ENCODE measurements around the gene NEB. TPM values are rescaled to one million over a fixed set of nuclear protein-coding genes. Genes with fewer than 3 reads are reported as not detected.
"Not testable (repeated sequence)": the region's sequence is repeated elsewhere in the genome, so short reads cannot be mapped to it uniquely, and the experiment has no call there.

NEB gene
- total and polyA plus RNA-seq, 4 donors: 1.6 to 3.1 (median 2.5) TPM

DNA sequence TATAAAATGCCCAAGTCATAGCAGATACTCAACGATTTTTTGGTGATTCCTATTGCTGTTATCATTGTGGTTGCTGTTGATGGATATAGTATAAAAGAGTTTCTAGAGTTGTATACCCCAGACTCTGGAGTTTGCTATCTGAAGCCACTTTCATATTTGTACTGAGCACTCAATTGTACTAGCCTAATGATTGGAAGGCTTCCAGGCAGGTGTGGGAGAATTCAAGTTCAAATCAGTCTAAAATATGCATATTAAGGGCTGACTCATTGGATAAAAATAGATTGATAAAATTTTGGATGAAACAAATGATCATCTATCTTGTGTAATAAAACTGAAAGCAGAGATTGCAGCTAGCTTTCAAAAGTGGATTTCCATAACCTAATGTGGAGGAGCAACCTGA is 122.9 kb downstream of the NEB start:
- Histone ChIP-seq H3K4me3 (ENCODE audit: low read length in 2 of 2) (no peak overlapping the region), H3K27ac (ENCODE audit: low read depth in 1 of 2, low read length in 2 of 2) (no peak overlapping the region), H3K36me3 (ENCODE audit: control insufficient read depth in 1 of 2, insufficient read depth in 2 of 2, low read length in 1 of 2) (no peaks in the 10 kb centered on the region), H3K4me1 (ENCODE audit: control insufficient read depth in 1 of 2, insufficient read depth in 2 of 2, low read length in 2 of 2) (no peaks in the 10 kb centered on the region), H3K27me3 (ENCODE audit: control insufficient read depth in 1 of 2, insufficient read depth in 2 of 2, low read length in 1 of 2) (no peaks in the 10 kb centered on the region), H3K9me3 (ENCODE audit: control insufficient read depth, low read length) (no peaks in the 10 kb centered on the region)
- intact Hi-C loops (cut with DNase I): loop anchor here (10.0 kb wide), 2 partner anchors 203 to 413 kb away; no protein-coding TSS in a partner anchor
- WGBS, 2 donors: 67 to 69% methylated on average over 1 of the region's 1 CpG
- DNase-seq (no peak), ATAC-seq (ENCODE audit: low FRiP score) (no peak)

DNA sequence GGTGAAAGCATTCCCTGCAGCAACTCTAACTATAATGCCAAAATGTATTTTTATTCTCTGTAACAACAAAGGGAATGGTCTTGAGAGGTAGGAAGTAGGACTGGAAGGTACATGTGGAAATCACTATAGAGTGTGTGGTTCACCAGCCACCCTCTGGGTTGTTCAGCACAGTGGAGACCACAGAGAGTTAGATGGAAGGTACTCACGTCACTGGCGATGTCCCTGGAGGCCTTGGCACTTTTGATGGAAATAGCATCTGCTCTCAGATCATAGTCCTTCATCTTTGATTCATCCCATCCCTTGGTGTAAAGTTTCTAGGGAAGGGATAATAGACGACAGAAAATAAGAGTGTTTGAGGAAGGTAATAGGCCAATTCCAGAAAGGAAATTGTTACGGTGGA is 124.0 kb downstream of the NEB start:
- Histone ChIP-seq H3K27me3 (ENCODE audit: control insufficient read depth in 1 of 2, insufficient read depth in 2 of 2, low read length in 1 of 2) (no peaks in the 10 kb centered on the region), H3K27ac (ENCODE audit: low read depth in 1 of 2, low read length in 2 of 2) (no peak overlapping the region), H3K9me3 (ENCODE audit: control insufficient read depth, low read length) (no peaks in the 10 kb centered on the region), H3K4me3 (ENCODE audit: low read length in 2 of 2) (no peak overlapping the region), H3K4me1 (ENCODE audit: control insufficient read depth in 1 of 2, insufficient read depth in 2 of 2, low read length in 2 of 2) (no peaks in the 10 kb centered on the region), H3K36me3 (ENCODE audit: control insufficient read depth in 1 of 2, insufficient read depth in 2 of 2, low read length in 1 of 2) (no peaks in the 10 kb centered on the region)
- ATAC-seq (ENCODE audit: low FRiP score): no peak
- intact Hi-C loops (cut with DNase I): loop anchor here (10.0 kb wide), 2 partner anchors 204 to 414 kb away; no protein-coding TSS in a partner anchor
- DNase-seq: no peak
- WGBS, 2 donors: 86 to 91% methylated on average over 4 of the region's 4 CpGs

DNA sequence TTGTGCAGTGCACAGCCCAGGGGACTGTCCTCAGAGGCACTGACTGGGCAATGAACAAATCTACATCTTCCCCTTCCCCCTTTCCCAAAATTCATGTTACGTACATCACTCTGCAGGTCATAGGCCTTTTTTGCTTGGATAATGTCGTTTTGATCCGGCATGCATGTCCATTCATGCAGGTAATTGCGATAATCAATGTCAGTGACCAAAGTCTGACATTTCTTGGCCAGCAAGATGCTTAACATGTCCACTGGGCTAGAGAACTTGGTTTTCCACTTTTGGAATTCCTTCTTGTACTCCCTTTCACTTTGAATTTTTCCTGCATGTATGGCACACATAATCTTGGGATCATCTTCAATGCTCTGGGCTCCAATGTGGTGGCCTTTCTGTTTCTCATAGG is 124.6 kb downstream of the NEB start:
- 96 to 99% methylated on average over 4 of the region's 4 CpGs for WGBS, 2 donors
- Histone ChIP-seq H3K9me3 (ENCODE audit: control insufficient read depth, low read length) (no peaks in the 10 kb centered on the region), H3K4me3 (ENCODE audit: low read length in 2 of 2) (no peak overlapping the region), H3K27me3 (ENCODE audit: control insufficient read depth in 1 of 2, insufficient read depth in 2 of 2, low read length in 1 of 2) (no peaks in the 10 kb centered on the region), H3K36me3 (ENCODE audit: control insufficient read depth in 1 of 2, insufficient read depth in 2 of 2, low read length in 1 of 2) (no peaks in the 10 kb centered on the region), H3K4me1 (ENCODE audit: control insufficient read depth in 1 of 2, insufficient read depth in 2 of 2, low read length in 2 of 2) (no peaks in the 10 kb centered on the region), H3K27ac (ENCODE audit: low read depth in 1 of 2, low read length in 2 of 2) (no peak overlapping the region)
- intact Hi-C loops (cut with DNase I): loop anchor here (10.0 kb wide), 2 partner anchors 205 to 415 kb away; no protein-coding TSS in a partner anchor
- ATAC-seq (ENCODE audit: low FRiP score): no peak
- DNase-seq: no peak

DNA sequence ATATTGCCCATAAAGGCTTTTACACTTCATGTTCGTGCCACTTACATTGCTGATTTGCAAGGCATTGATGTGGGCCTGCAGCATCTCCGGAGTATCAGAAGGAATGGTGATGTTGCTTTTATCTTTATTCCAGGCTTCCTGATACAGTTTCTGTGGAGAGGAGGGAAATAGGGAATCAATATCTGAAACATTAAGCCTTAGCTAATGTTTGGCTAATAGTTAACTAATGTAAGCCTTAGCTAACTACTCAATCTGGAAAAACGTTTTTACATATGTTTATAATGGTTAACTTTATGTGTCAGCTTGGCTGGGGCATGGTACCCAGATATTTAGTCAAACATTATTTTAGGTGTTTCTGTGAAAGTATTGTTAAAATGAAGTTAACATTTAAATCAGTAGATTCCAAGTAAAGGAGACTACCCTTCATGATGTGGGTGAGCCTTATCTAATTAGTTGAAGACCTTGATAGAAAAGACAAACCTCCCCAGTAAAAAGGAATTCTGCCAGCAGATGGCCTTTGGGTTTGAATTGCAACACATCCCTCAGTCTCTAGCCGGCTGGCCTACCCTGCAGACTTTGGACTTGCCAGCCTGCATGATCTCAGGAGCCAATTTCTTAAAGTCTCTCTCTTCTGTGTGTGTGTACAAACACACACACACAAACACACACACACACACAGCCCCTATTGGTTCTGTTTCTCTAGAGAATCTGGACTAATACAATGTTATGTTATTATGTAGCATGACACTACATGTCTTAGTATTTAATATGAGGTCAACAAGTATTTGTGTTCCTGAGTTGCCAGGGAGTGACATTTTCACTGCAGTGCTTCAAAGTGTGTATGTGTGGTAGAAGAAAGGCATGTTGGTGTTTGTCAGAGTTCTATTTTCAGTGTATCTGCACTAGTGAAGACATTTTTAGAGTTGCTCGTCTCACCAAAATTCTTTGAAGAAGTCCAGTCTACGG is 126.5 kb downstream of the NEB start:
- ATAC-seq (ENCODE audit: low FRiP score): not testable (repeated sequence)
- 100% methylated on average over 1 of the region's 6 CpGs; no CpG with 5 or more reads in 1 of the 2 donors for WGBS, 2 donors

DNA sequence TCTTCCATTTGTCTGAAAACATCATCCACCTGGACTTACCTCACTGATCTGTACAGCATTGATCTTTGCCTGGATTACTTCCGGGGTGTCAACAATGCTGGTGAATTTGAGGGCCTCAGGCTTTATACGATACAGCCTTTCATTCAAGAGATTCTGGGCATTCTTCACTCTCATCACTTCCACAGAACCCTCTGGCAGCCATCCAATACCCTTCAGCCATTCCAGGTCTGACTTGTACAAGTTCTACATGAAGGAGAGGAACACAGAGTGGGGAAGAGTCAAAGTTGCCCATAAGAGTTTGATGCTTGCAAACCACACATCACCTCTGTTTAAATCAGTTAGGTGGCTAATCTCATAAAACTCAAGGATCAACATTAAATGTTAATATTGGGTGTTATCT is 130.7 kb downstream of the NEB start:
- intact Hi-C loops (cut with DNase I); H3K36me3 ChIP-seq (ENCODE audit: control insufficient read depth in 1 of 2, insufficient read depth in 2 of 2, low read length in 1 of 2); H3K27ac ChIP-seq (ENCODE audit: low read depth in 1 of 2, low read length in 2 of 2); ATAC-seq (ENCODE audit: low FRiP score); H3K9me3 ChIP-seq (ENCODE audit: control insufficient read depth, low read length); H3K27me3 ChIP-seq (ENCODE audit: control insufficient read depth in 1 of 2, insufficient read depth in 2 of 2, low read length in 1 of 2); DNase-seq; H3K4me1 ChIP-seq (ENCODE audit: control insufficient read depth in 1 of 2, insufficient read depth in 2 of 2, low read length in 2 of 2); H3K4me3 ChIP-seq (ENCODE audit: low read length in 2 of 2): not testable (repeated sequence)
- WGBS, 2 donors: 38 to 69% methylated on average over 1 of the region's 2 CpGs

More for the DNA sequence above, 126.5 kb downstream of the NEB start:
- intact Hi-C loops (cut with DNase I); H3K4me3 ChIP-seq (ENCODE audit: low read length in 2 of 2); H3K36me3 ChIP-seq (ENCODE audit: control insufficient read depth in 1 of 2, insufficient read depth in 2 of 2, low read length in 1 of 2); H3K27ac ChIP-seq (ENCODE audit: low read depth in 1 of 2, low read length in 2 of 2); H3K9me3 ChIP-seq (ENCODE audit: control insufficient read depth, low read length); DNase-seq; H3K4me1 ChIP-seq (ENCODE audit: control insufficient read depth in 1 of 2, insufficient read depth in 2 of 2, low read length in 2 of 2); H3K27me3 ChIP-seq (ENCODE audit: control insufficient read depth in 1 of 2, insufficient read depth in 2 of 2, low read length in 1 of 2): not testable (repeated sequence)

DNA sequence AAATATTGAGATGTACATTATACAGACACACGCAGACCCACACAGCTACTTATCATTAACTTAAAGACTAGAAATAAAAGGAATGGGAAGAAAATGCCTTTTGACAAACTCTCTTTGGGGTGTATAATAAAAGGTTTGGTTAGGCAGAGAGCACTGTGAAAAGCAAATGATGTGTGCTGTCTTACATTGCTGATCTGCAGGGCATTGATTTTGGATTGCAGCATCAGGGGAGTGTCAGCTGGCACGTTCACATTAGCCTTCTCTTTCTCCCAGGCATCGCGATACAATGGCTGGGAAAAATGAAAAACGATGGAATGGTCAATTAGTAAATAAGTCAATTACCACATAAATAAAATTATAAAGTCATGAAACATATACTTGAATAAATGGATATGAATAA is 131.9 kb downstream of the NEB start:
- ATAC-seq (ENCODE audit: low FRiP score); H3K36me3 ChIP-seq (ENCODE audit: control insufficient read depth in 1 of 2, insufficient read depth in 2 of 2, low read length in 1 of 2); H3K4me1 ChIP-seq (ENCODE audit: control insufficient read depth in 1 of 2, insufficient read depth in 2 of 2, low read length in 2 of 2); H3K27me3 ChIP-seq (ENCODE audit: control insufficient read depth in 1 of 2, insufficient read depth in 2 of 2, low read length in 1 of 2); H3K9me3 ChIP-seq (ENCODE audit: control insufficient read depth, low read length); DNase-seq; H3K27ac ChIP-seq (ENCODE audit: low read depth in 1 of 2, low read length in 2 of 2); H3K4me3 ChIP-seq (ENCODE audit: low read length in 2 of 2); intact Hi-C loops (cut with DNase I): not testable (repeated sequence)
- WGBS, 2 donors: no CpG with 5 or more reads among the region's 5 CpGs

DNA sequence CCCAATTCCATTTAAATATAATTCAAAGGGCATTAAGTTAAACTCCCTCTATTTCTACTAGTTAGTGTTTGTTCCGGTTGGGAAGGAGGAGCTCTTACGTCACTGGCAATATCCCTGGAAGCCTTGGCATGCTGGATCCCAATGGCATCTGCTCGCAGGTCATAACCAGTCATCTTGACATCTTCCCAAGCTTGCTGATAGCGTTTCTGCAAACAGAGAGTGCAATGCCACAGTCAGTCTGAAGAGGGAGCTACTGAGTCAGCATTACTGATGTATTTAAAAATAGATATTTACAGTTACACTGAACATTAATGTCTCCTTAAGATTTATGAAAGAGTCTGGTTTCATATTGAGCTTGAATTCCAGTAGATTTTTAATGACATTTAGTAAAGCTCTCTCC is 132.5 kb downstream of the NEB start:
- intact Hi-C loops (cut with DNase I); H3K4me3 ChIP-seq (ENCODE audit: low read length in 2 of 2); ATAC-seq (ENCODE audit: low FRiP score); H3K27ac ChIP-seq (ENCODE audit: low read depth in 1 of 2, low read length in 2 of 2); DNase-seq; H3K9me3 ChIP-seq (ENCODE audit: control insufficient read depth, low read length); H3K36me3 ChIP-seq (ENCODE audit: control insufficient read depth in 1 of 2, insufficient read depth in 2 of 2, low read length in 1 of 2); H3K27me3 ChIP-seq (ENCODE audit: control insufficient read depth in 1 of 2, insufficient read depth in 2 of 2, low read length in 1 of 2); H3K4me1 ChIP-seq (ENCODE audit: control insufficient read depth in 1 of 2, insufficient read depth in 2 of 2, low read length in 2 of 2): not testable (repeated sequence)
- WGBS, 2 donors: no CpG with 5 or more reads among the region's 4 CpGs

DNA sequence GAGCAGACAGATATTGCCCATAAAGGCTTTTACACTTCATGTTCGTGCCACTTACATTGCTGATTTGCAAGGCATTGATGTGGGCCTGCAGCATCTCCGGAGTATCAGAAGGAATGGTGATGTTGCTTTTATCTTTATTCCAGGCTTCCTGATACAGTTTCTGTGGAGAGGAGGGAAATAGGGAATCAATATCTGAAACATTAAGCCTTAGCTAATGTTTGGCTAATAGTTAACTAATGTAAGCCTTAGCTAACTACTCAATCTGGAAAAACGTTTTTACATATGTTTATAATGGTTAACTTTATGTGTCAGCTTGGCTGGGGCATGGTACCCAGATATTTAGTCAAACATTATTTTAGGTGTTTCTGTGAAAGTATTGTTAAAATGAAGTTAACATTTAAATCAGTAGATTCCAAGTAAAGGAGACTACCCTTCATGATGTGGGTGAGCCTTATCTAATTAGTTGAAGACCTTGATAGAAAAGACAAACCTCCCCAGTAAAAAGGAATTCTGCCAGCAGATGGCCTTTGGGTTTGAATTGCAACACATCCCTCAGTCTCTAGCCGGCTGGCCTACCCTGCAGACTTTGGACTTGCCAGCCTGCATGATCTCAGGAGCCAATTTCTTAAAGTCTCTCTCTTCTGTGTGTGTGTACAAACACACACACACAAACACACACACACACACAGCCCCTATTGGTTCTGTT is 137.2 kb downstream of the NEB start:
- H3K27ac ChIP-seq (ENCODE audit: low read depth in 1 of 2, low read length in 2 of 2); H3K4me3 ChIP-seq (ENCODE audit: low read length in 2 of 2); DNase-seq; H3K36me3 ChIP-seq (ENCODE audit: control insufficient read depth in 1 of 2, insufficient read depth in 2 of 2, low read length in 1 of 2); intact Hi-C loops (cut with DNase I); H3K27me3 ChIP-seq (ENCODE audit: control insufficient read depth in 1 of 2, insufficient read depth in 2 of 2, low read length in 1 of 2); H3K9me3 ChIP-seq (ENCODE audit: control insufficient read depth, low read length); ATAC-seq (ENCODE audit: low FRiP score); H3K4me1 ChIP-seq (ENCODE audit: control insufficient read depth in 1 of 2, insufficient read depth in 2 of 2, low read length in 2 of 2): not testable (repeated sequence)
- no CpG with 5 or more reads among the region's 4 CpGs for WGBS, 2 donors

Data from aorta (tissue), 5 donors.